HEK293 (cell line): ENCODE measurements around the gene YARS1.
A peak's percentile ranks its signal among the peaks of the same experiment; 100 is the strongest.

Experiments used
- BCL11A ChIP-seq: fragments of 450-650 bp; formaldehyde crosslinking; IDR thresholded peaks from 2 replicates; pipeline ENCODE4 v1.5.1; 2016; ENCODE audit warnings: low read depth, missing biosample characterization, missing genetic modification characterization
- GLI4 ChIP-seq: fragments of 450-650 bp; formaldehyde crosslinking; IDR thresholded peaks from 2 replicates; pipeline ENCODE4 v1.5.1; 2016; ENCODE audit warnings: missing biosample characterization, missing genetic modification characterization
- OSR2 ChIP-seq: fragments of 450-650 bp; formaldehyde crosslinking; IDR thresholded peaks from 2 replicates; pipeline ENCODE4 v1.5.1; 2016; ENCODE audit warnings: missing biosample characterization, missing genetic modification characterization
- TCF7L2 ChIP-seq: IDR thresholded peaks from 2 replicates; pipeline ENCODE4 v1.6.1; 2011; ENCODE audit warnings: low read depth, mild to moderate bottlenecking, inconsistent platforms, low read length, moderate library complexity, borderline replicate concordance
- ZFHX2 ChIP-seq: fragments of 450-650 bp; formaldehyde crosslinking; conservative IDR thresholded peaks from 2 replicates; pipeline ENCODE4 v1.5.1; 2016; ENCODE audit warnings: missing biosample characterization, missing genetic modification characterization
- ZFP3 ChIP-seq: fragments of 450-650 bp; formaldehyde crosslinking; IDR thresholded peaks from 2 replicates; pipeline ENCODE4 v1.5.1; 2016; ENCODE audit warnings: low read depth, missing biosample characterization, missing genetic modification characterization
- ZNF174 ChIP-seq: fragments of 450-650 bp; formaldehyde crosslinking; IDR thresholded peaks from 2 replicates; pipeline ENCODE4 v1.5.0; 2017; ENCODE audit warnings: missing biosample characterization, mild to moderate bottlenecking, missing genetic modification characterization
- ZNF248 ChIP-seq: fragments of 450-650 bp; formaldehyde crosslinking; IDR thresholded peaks from 2 replicates; pipeline ENCODE4 v1.5.1; 2017; ENCODE audit warnings: missing biosample characterization, missing genetic modification characterization
- ZNF37A ChIP-seq: fragments of 450-650 bp; IDR thresholded peaks from 2 replicates; pipeline ENCODE4 v1.5.1; 2018; ENCODE audit warnings: missing biosample characterization, missing genetic modification characterization
- ZNF548 ChIP-seq: fragments of 450-650 bp; formaldehyde crosslinking; IDR thresholded peaks from 2 replicates; pipeline ENCODE4 v1.5.1; 2016; ENCODE audit warnings: missing biosample characterization, missing genetic modification characterization
- ZNF660 ChIP-seq: fragments of 450-650 bp; IDR thresholded peaks from 2 replicates; pipeline ENCODE4 v1.5.1; 2018; ENCODE audit warnings: missing biosample characterization, mild to moderate bottlenecking, missing genetic modification characterization
- ZNF768 ChIP-seq: fragments of 450-650 bp; formaldehyde crosslinking; IDR thresholded peaks from 2 replicates; pipeline ENCODE4 v1.5.1; 2018; ENCODE audit warnings: missing biosample characterization, mild to moderate bottlenecking, missing genetic modification characterization
- ZNF776 ChIP-seq: fragments of 450-650 bp; formaldehyde crosslinking; IDR thresholded peaks from 2 replicates; pipeline ENCODE4 v1.5.0; 2017; ENCODE audit warnings: missing biosample characterization, missing genetic modification characterization, borderline replicate concordance
- ZNF837 ChIP-seq: fragments of 450-650 bp; formaldehyde crosslinking; IDR thresholded peaks from 2 replicates; pipeline ENCODE4 v1.5.1; 2016; ENCODE audit warnings: missing biosample characterization, missing genetic modification characterization
- ZNF843 ChIP-seq: fragments of 450-650 bp; formaldehyde crosslinking; IDR thresholded peaks from 2 replicates; pipeline ENCODE4 v1.5.1; 2016; ENCODE audit warnings: missing biosample characterization, missing genetic modification characterization
- TF ChIP-seq, protein P1 (sequence below): fragments of 450-650 bp; formaldehyde crosslinking; IDR thresholded peaks from 2 replicates; pipeline ENCODE4 v1.5.1; 2016; ENCODE audit warnings: missing biosample characterization, missing genetic modification characterization
- TF ChIP-seq, protein P2 (sequence below): fragments of 450-650 bp; formaldehyde crosslinking; conservative IDR thresholded peaks from 2 replicates; pipeline ENCODE4 v1.5.1; 2016; ENCODE audit warnings: low read depth, missing biosample characterization, missing genetic modification characterization
- TF ChIP-seq, protein P3 (sequence below): fragments of 450-650 bp; formaldehyde crosslinking; IDR thresholded peaks from 2 replicates; pipeline ENCODE4 v1.5.0; 2017; ENCODE audit warnings: missing biosample characterization, missing genetic modification characterization, borderline replicate concordance
- TF ChIP-seq, protein P4 (sequence below): fragments of 450-650 bp; formaldehyde crosslinking; IDR thresholded peaks from 2 replicates; pipeline ENCODE4 v1.5.1; 2016; ENCODE audit warnings: missing biosample characterization, missing genetic modification characterization
- TF ChIP-seq, protein P5 (sequence below): fragments of 450-650 bp; formaldehyde crosslinking; IDR thresholded peaks from 2 replicates; pipeline ENCODE4 v1.5.1; 2017; ENCODE audit warnings: missing biosample characterization, missing genetic modification characterization
- TF ChIP-seq, protein P6 (sequence below): fragments of 450-650 bp; formaldehyde crosslinking; IDR thresholded peaks from 2 replicates; pipeline ENCODE4 v1.5.1; 2017; ENCODE audit warnings: missing biosample characterization, missing genetic modification characterization
- TF ChIP-seq, protein P7 (sequence below): fragments of 450-650 bp; formaldehyde crosslinking; IDR thresholded peaks from 2 replicates; pipeline ENCODE4 v1.5.1; 2017; ENCODE audit warnings: missing biosample characterization, missing genetic modification characterization

YARS1 gene

DNA sequence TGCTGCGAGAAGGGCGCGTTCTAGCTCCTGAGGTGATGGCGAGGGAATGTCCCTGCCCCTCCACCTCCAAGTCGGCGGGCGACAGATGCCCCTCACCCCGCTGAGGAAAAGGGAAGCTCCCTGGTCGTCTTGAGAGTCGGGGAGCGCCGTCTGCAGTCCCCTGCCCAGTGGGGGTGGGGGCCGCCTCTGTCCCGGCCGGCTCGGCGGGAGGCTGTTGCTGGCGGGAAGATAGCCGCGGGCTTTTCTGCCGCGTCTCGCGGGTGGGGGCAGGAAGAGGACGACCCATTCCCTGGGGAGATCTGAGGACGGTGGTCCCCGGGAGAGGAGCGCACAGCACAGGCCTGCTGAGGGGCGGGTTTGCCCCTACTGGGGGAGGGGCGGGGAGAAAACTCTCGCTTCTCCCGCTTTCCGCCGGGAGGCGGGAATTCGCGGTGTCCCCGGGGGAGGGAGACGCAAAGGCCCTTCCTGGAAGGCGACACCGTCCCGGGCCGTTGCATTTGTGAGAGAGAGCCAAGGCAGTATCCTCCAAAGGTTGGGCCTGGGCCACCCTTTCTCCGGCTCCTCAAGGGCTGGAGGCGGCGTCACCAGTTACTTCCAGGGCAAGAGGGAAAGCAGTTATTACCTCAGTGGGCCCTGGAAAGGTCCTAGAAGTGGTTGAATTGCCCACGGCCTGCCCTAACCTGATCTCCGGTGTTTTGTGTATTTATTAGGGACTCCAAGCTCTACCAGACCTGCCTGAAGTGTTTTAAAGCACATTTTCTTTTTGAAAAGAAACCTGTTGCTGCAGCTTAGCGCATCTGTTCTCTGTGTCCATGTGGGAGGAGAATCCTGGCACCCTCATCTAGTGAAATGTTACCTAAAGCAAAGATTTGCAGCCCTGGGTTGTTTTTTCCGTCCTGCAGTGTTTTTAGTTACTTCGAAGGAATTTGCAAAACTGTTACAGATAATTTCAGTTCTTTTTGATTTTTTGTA lies 943 bp upstream of the YARS1 start (continued):
- TF ChIP-seq, protein P1, sequence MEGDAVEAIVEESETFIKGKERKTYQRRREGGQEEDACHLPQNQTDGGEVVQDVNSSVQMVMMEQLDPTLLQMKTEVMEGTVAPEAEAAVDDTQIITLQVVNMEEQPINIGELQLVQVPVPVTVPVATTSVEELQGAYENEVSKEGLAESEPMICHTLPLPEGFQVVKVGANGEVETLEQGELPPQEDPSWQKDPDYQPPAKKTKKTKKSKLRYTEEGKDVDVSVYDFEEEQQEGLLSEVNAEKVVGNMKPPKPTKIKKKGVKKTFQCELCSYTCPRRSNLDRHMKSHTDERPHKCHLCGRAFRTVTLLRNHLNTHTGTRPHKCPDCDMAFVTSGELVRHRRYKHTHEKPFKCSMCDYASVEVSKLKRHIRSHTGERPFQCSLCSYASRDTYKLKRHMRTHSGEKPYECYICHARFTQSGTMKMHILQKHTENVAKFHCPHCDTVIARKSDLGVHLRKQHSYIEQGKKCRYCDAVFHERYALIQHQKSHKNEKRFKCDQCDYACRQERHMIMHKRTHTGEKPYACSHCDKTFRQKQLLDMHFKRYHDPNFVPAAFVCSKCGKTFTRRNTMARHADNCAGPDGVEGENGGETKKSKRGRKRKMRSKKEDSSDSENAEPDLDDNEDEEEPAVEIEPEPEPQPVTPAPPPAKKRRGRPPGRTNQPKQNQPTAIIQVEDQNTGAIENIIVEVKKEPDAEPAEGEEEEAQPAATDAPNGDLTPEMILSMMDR (tag by site-specific recombination): no peak
- TF ChIP-seq, protein P2, sequence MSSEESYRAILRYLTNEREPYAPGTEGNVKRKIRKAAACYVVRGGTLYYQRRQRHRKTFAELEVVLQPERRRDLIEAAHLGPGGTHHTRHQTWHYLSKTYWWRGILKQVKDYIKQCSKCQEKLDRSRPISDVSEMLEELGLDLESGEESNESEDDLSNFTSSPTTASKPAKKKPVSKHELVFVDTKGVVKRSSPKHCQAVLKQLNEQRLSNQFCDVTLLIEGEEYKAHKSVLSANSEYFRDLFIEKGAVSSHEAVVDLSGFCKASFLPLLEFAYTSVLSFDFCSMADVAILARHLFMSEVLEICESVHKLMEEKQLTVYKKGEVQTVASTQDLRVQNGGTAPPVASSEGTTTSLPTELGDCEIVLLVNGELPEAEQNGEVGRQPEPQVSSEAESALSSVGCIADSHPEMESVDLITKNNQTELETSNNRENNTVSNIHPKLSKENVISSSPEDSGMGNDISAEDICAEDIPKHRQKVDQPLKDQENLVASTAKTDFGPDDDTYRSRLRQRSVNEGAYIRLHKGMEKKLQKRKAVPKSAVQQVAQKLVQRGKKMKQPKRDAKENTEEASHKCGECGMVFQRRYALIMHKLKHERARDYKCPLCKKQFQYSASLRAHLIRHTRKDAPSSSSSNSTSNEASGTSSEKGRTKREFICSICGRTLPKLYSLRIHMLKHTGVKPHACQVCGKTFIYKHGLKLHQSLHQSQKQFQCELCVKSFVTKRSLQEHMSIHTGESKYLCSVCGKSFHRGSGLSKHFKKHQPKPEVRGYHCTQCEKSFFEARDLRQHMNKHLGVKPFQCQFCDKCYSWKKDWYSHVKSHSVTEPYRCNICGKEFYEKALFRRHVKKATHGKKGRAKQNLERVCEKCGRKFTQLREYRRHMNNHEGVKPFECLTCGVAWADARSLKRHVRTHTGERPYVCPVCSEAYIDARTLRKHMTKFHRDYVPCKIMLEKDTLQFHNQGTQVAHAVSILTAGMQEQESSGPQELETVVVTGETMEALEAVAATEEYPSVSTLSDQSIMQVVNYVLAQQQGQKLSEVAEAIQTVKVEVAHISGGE (tag by site-specific recombination): peak; percentile 71
- TF ChIP-seq GLI4 (tag by site-specific recombination) (no peak), ZFHX2 (no peak), ZNF37A (tag by site-specific recombination) (no peak), ZNF174 (tag by site-specific recombination) (no peak), ZNF248 (tag by site-specific recombination) (no peak), TCF7L2 (no peak), ZNF548 (tag by site-specific recombination) (no peak), OSR2 (tag by site-specific recombination) (peak; percentile 27; the same call in 1 of the 2 replicates), ZNF660 (tag by site-specific recombination) (peak; percentile 72), ZNF843 (tag by site-specific recombination) (0 out of 2 replicates have a peak, but pooled peaks have one; percentile 50), ZNF837 (tag by site-specific recombination) (no peak), ZFP3 (tag by site-specific recombination) (no peak), ZNF768 (no peak; the same call in 1 of the 2 replicates), ZNF776 (no peak), BCL11A (tag by site-specific recombination) (no peak)
- TF ChIP-seq, protein P3, sequence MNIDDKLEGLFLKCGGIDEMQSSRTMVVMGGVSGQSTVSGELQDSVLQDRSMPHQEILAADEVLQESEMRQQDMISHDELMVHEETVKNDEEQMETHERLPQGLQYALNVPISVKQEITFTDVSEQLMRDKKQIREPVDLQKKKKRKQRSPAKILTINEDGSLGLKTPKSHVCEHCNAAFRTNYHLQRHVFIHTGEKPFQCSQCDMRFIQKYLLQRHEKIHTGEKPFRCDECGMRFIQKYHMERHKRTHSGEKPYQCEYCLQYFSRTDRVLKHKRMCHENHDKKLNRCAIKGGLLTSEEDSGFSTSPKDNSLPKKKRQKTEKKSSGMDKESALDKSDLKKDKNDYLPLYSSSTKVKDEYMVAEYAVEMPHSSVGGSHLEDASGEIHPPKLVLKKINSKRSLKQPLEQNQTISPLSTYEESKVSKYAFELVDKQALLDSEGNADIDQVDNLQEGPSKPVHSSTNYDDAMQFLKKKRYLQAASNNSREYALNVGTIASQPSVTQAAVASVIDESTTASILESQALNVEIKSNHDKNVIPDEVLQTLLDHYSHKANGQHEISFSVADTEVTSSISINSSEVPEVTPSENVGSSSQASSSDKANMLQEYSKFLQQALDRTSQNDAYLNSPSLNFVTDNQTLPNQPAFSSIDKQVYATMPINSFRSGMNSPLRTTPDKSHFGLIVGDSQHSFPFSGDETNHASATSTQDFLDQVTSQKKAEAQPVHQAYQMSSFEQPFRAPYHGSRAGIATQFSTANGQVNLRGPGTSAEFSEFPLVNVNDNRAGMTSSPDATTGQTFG (tag by site-specific recombination): no peak
- TF ChIP-seq, protein P4, sequence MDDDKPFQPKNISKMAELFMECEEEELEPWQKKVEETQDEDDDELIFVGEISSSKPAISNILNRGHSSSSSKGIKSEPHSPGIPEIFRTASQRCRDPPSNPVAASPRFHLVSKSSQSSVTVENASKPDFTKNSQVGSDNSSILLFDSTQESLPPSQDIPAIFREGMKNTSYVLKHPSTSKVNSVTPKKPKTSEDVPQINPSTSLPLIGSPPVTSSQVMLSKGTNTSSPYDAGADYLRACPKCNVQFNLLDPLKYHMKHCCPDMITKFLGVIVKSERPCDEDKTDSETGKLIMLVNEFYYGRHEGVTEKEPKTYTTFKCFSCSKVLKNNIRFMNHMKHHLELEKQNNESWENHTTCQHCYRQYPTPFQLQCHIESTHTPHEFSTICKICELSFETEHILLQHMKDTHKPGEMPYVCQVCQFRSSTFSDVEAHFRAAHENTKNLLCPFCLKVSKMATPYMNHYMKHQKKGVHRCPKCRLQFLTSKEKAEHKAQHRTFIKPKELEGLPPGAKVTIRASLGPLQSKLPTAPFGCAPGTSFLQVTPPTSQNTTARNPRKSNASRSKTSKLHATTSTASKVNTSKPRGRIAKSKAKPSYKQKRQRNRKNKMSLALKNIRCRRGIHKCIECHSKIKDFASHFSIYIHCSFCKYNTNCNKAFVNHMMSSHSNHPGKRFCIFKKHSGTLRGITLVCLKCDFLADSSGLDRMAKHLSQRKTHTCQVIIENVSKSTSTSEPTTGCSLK (tag by site-specific recombination): no peak
- TF ChIP-seq, protein P5, sequence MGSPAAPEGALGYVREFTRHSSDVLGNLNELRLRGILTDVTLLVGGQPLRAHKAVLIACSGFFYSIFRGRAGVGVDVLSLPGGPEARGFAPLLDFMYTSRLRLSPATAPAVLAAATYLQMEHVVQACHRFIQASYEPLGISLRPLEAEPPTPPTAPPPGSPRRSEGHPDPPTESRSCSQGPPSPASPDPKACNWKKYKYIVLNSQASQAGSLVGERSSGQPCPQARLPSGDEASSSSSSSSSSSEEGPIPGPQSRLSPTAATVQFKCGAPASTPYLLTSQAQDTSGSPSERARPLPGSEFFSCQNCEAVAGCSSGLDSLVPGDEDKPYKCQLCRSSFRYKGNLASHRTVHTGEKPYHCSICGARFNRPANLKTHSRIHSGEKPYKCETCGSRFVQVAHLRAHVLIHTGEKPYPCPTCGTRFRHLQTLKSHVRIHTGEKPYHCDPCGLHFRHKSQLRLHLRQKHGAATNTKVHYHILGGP (tag by site-specific recombination): peak; percentile 20; the same call in 1 of the 2 replicates
- TF ChIP-seq, protein P6, sequence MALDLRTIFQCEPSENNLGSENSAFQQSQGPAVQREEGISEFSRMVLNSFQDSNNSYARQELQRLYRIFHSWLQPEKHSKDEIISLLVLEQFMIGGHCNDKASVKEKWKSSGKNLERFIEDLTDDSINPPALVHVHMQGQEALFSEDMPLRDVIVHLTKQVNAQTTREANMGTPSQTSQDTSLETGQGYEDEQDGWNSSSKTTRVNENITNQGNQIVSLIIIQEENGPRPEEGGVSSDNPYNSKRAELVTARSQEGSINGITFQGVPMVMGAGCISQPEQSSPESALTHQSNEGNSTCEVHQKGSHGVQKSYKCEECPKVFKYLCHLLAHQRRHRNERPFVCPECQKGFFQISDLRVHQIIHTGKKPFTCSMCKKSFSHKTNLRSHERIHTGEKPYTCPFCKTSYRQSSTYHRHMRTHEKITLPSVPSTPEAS (tag by site-specific recombination): 0 out of 2 replicates have a peak, but pooled peaks have one; percentile 52
- TF ChIP-seq, protein P7, sequence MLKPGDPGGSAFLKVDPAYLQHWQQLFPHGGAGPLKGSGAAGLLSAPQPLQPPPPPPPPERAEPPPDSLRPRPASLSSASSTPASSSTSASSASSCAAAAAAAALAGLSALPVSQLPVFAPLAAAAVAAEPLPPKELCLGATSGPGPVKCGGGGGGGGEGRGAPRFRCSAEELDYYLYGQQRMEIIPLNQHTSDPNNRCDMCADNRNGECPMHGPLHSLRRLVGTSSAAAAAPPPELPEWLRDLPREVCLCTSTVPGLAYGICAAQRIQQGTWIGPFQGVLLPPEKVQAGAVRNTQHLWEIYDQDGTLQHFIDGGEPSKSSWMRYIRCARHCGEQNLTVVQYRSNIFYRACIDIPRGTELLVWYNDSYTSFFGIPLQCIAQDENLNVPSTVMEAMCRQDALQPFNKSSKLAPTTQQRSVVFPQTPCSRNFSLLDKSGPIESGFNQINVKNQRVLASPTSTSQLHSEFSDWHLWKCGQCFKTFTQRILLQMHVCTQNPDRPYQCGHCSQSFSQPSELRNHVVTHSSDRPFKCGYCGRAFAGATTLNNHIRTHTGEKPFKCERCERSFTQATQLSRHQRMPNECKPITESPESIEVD (tag by site-specific recombination): peak; percentile 35
